Fibroblast of lung (primary cell): ENCODE results near the gene MAPK8. TPM values are rescaled to one million over a fixed set of nuclear protein-coding genes. Genes with fewer than 3 reads are reported as not detected.

Experiments
- DNase-seq, 2 donors: peaks; one replicate each; pipeline versions ENCODE4 v3.0.0 to v3.0.0-alpha.2; 2010; ENCODE audit warnings: low read depth in 2 of 2
- H2AFZ ChIP-seq: 2 replicates; pipeline ENCODE4 v1.5.1; 2012; ENCODE audit warnings: low read length, control low read depth, inconsistent platforms
- H3K27ac ChIP-seq: 2 replicates; pipeline ENCODE4 v1.5.1; 2011; ENCODE audit warnings: low read length, control low read depth; ENCODE audit not compliant: insufficient read depth
- H3K27me3 ChIP-seq: 2 replicates; pipeline ENCODE4 v1.5.1; 2011; ENCODE audit warnings: mild to moderate bottlenecking, low read length; ENCODE audit not compliant: control insufficient read depth, insufficient read depth
- H3K36me3 ChIP-seq: 2 replicates; pipeline ENCODE4 v1.5.1; 2011; ENCODE audit warnings: low read length; ENCODE audit not compliant: control insufficient read depth, insufficient read depth
- H3K4me1 ChIP-seq: 2 replicates; pipeline ENCODE4 v1.5.1; 2011; ENCODE audit warnings: low read length; ENCODE audit not compliant: control insufficient read depth, insufficient read depth; ENCODE audit errors: extremely low read depth
- H3K4me2 ChIP-seq: 2 replicates; pipeline ENCODE4 v1.5.1; 2011; ENCODE audit warnings: low read length, control low read depth; ENCODE audit not compliant: insufficient read depth; ENCODE audit errors: extremely low read depth
- H3K4me3 ChIP-seq, 4 experiments: fragments of 200-600 bp in 1 of 4; sonication (generic) in 1 of 4; replicated peaks in 1 of 4; 2 replicates each; pipeline ENCODE4 v1.5.1; 2011 to 2016; ENCODE audit warnings: low read length in 4 of 4, low read depth in 3 of 4, mild to moderate bottlenecking in 3 of 4, control low read depth in 2 of 4, inconsistent platforms in 1 of 4, mixed read lengths in 1 of 4; ENCODE audit not compliant: insufficient read depth in 1 of 4; ENCODE audit errors: control extremely low read depth in 1 of 4
- H3K79me2 ChIP-seq: 2 replicates; pipeline ENCODE4 v1.5.1; 2012; ENCODE audit warnings: mild to moderate bottlenecking, low read length, inconsistent platforms; ENCODE audit not compliant: control insufficient read depth, insufficient read depth
- H3K9ac ChIP-seq: 2 replicates; pipeline ENCODE4 v1.5.1; 2011; ENCODE audit warnings: mild to moderate bottlenecking, low read length, control low read depth; ENCODE audit not compliant: insufficient read depth
- H3K9me3 ChIP-seq: 2 replicates; pipeline ENCODE4 v1.5.1; 2012; ENCODE audit warnings: low read depth, low read length; ENCODE audit not compliant: control insufficient read depth, insufficient read depth
- H4K20me1 ChIP-seq: 2 replicates; pipeline ENCODE4 v1.5.1; 2011; ENCODE audit warnings: low read length; ENCODE audit not compliant: control insufficient read depth, insufficient read depth; ENCODE audit errors: extremely low read depth
- CTCF ChIP-seq, 2 donors: IDR thresholded peaks in 1 of 2; conservative IDR thresholded peaks in 1 of 2; 1 replicate in 1 of 2; 2 replicates in 1 of 2; pipeline ENCODE4 v1.5.1; 2011 to 2012; ENCODE audit warnings: low read length in 2 of 2, control low read depth in 1 of 2, inconsistent platforms in 1 of 2, low read depth in 1 of 2, mild to moderate bottlenecking in 1 of 2
- EZH2 ChIP-seq: IDR thresholded peaks from 2 replicates; pipeline ENCODE4 v1.5.1; 2012; ENCODE audit warnings: low read length, control low read depth, mild to moderate bottlenecking; ENCODE audit errors: missing control alignments
- polyA plus RNA-seq, 2 donors: library from polyadenylated mRNA; depleted of rRNA in 1 of 2; stranded (reverse) in 1 of 2; unstranded in 1 of 2; fragments of >200 nt; gene quantifications; 2 replicates each; pipeline ENCODE4 v1.2.1, GENCODE V29; 2011 to 2012; ENCODE audit warnings: missing spikeins in 1 of 2
- total RNA-seq: library from RNA; depleted of rRNA; stranded (reverse); fragments of >200 nt; gene quantifications from 2 replicates; pipeline ENCODE4 v1.2.1, GENCODE V29; 2014

MAPK8 gene
- total and polyA plus RNA-seq, 2 donors (not counting 1 experiment from before 2014, with no cell fraction given) = 29.4 to 53.7 TPM

GRCh38 chr10:48369501-48369900 is 63.0 kb downstream of the MAPK8 start:
- H3K9me3 ChIP-seq = no peaks in the 10 kb centered on the region
- peaks cover 16% of the 10 kb centered on the region for H3K79me2 ChIP-seq
- no peak overlapping the region for H3K9ac ChIP-seq

GRCh38 chr10:48377751-48378530 is 71.5 kb downstream of the MAPK8 start:
- Histone ChIP-seq H3K4me2 (no peak overlapping the region), H3K27me3 (no peaks in the 10 kb centered on the region), H3K79me2 (no peaks in the 10 kb centered on the region), H3K36me3 (no peaks in the 10 kb centered on the region), H3K9ac (no peak overlapping the region), H3K27ac (no peak overlapping the region), H3K4me3 (no peak overlapping the region), H3K9me3 (no peaks in the 10 kb centered on the region), H4K20me1 (no peaks in the 10 kb centered on the region), H3K4me1 (no peaks in the 10 kb centered on the region), H2AFZ (no peak overlapping the region)
- no peak for TF ChIP-seq EZH2
- TF ChIP-seq CTCF (conservative IDR thresholded peaks at IDR 0.05 in 1 of 2, IDR thresholded peaks at IDR 0.05 in 1 of 2; ENCODE audit: low read depth in 1 of 2, low read length in 2 of 2) = no peak
- DNase-seq = no peak

More at GRCh38 chr10:48369501-48369900, 63.0 kb downstream of the MAPK8 start:
- Histone ChIP-seq H3K4me3 (no peak overlapping the region), H3K36me3 (no peaks in the 10 kb centered on the region), H3K27ac (no peak overlapping the region), H4K20me1 (no peaks in the 10 kb centered on the region), H3K27me3 (no peaks in the 10 kb centered on the region), H3K4me1 (peaks cover 10% of the 10 kb centered on the region), H3K4me2 (no peak overlapping the region), H2AFZ (no peak overlapping the region)
- no peak for TF ChIP-seq EZH2
- TF ChIP-seq CTCF (conservative IDR thresholded peaks at IDR 0.05 in 1 of 2, IDR thresholded peaks at IDR 0.05 in 1 of 2; ENCODE audit: low read depth in 1 of 2, low read length in 2 of 2) = no peak
- DNase-seq = no peak

- no peak overlapping the region for H2AFZ ChIP-seq
- no peak for DNase-seq
- no peaks in the 10 kb centered on the region for H3K9me3 ChIP-seq
- H3K27ac ChIP-seq = no peak overlapping the region
- H3K4me3 ChIP-seq = no peak overlapping the region
- H3K79me2 ChIP-seq = no peaks in the 10 kb centered on the region
- no peak overlapping the region for H3K4me2 ChIP-seq
- H3K9ac ChIP-seq = no peak overlapping the region
- no peaks in the 10 kb centered on the region for H3K4me1 ChIP-seq
- H3K36me3 ChIP-seq = no peaks in the 10 kb centered on the region
- H4K20me1 ChIP-seq = no peaks in the 10 kb centered on the region
- H3K27me3 ChIP-seq = no peaks in the 10 kb centered on the region
- TF ChIP-seq EZH2 = no peak
- no peak for TF ChIP-seq CTCF (conservative IDR thresholded peaks at IDR 0.05 in 1 of 2, IDR thresholded peaks at IDR 0.05 in 1 of 2; ENCODE audit: low read depth in 1 of 2, low read length in 2 of 2)
Observed at GRCh38 chr10:48378675-48379074, 72.2 kb downstream of the MAPK8 start.
